Neural cell (in vitro differentiated cells): ENCODE data around the gene TM2D3. TPM values are rescaled to one million over a fixed set of nuclear protein-coding genes. Genes with fewer than 3 reads are reported as not detected.

ENCODE experiments used
- H2AFZ ChIP-seq: fragments of 200-600, 300-800 bp; sonication (generic), shearing (Covaris generic); 2 replicates; pipeline ENCODE4 v1.6.0; 2014; ENCODE audit warnings: low read depth, mild to moderate bottlenecking, antibody characterized with exemption, low read length, moderate library complexity
- H3F3A ChIP-seq: fragments of 200-600 bp; shearing (Covaris generic); 2 replicates; pipeline ENCODE4 v1.6.1; 2016; ENCODE audit warnings: mild to moderate bottlenecking, moderate library complexity, mixed read lengths, antibody characterized with exemption, low read length; ENCODE audit not compliant: insufficient read depth, poor library complexity, severe bottlenecking
- H3K27ac ChIP-seq: fragments of 200-600, 300-800 bp; sonication (generic), shearing (Covaris generic); 2 replicates; pipeline ENCODE4 v1.5.1; 2014; ENCODE audit warnings: mild to moderate bottlenecking, low read length, moderate library complexity
- H3K27me3 ChIP-seq: fragments of 300-800, 200-600 bp; sonication (generic), shearing (Covaris generic); 2 replicates; pipeline ENCODE4 v1.6.0; 2014; ENCODE audit warnings: mild to moderate bottlenecking, low read depth, low read length, moderate library complexity; ENCODE audit not compliant: insufficient read depth
- H3K36me3 ChIP-seq: fragments of 300-800, 200-600 bp; sonication (generic), shearing (Covaris generic); 2 replicates; pipeline ENCODE4 v1.5.1; 2014; ENCODE audit warnings: mild to moderate bottlenecking, antibody characterized with exemption, low read length, moderate library complexity; ENCODE audit not compliant: insufficient read depth
- H3K4me2 ChIP-seq: fragments of 300-800, 200-600 bp; sonication (generic), shearing (Covaris generic); 2 replicates; pipeline ENCODE4 v1.6.0; 2014; ENCODE audit warnings: mild to moderate bottlenecking, low read length
- H3K4me3 ChIP-seq: fragments of 300-800, 200-600 bp; sonication (generic), shearing (Covaris generic); 2 replicates; pipeline ENCODE4 v1.5.1; 2014; ENCODE audit warnings: mild to moderate bottlenecking, low read length, moderate library complexity
- H3K79me2 ChIP-seq: fragments of 200-600 bp; shearing (Covaris generic); replicated peaks from 2 replicates; pipeline ENCODE4 v1.6.0; 2014; ENCODE audit warnings: mild to moderate bottlenecking, low read length, moderate library complexity; ENCODE audit not compliant: insufficient read depth
- H3K9ac ChIP-seq: fragments of 300-800, 200-600 bp; sonication (generic), shearing (Covaris generic); 2 replicates; pipeline ENCODE4 v1.6.1; 2016; ENCODE audit warnings: mild to moderate bottlenecking, low read length, mixed read lengths
- H3K9me2 ChIP-seq: fragments of 200-600 bp; shearing (Covaris generic); 2 replicates; pipeline ENCODE4 v1.6.1; 2016; ENCODE audit warnings: mild to moderate bottlenecking, low read length, mixed read lengths; ENCODE audit not compliant: insufficient read depth
- H3K9me3 ChIP-seq: fragments of 200-600, 300-800 bp; sonication (generic), shearing (Covaris generic); 2 replicates; pipeline ENCODE4 v1.6.1; 2016; ENCODE audit warnings: mild to moderate bottlenecking, mixed run types, low read length, moderate library complexity, mixed read lengths
- H4K20me1 ChIP-seq: fragments of 200-600 bp; shearing (Covaris generic); 2 replicates; pipeline ENCODE4 v1.6.1; 2016; ENCODE audit warnings: mild to moderate bottlenecking, mixed run types; ENCODE audit not compliant: insufficient read depth
- CTCF ChIP-seq: fragments of 450-650 bp; IDR thresholded peaks from 2 replicates; pipeline ENCODE4 v1.5.1; 2014; ENCODE audit warnings: antibody characterized with exemption, mild to moderate bottlenecking, moderate library complexity; ENCODE audit not compliant: poor library complexity, severe bottlenecking
- EP300 ChIP-seq: fragments of 450-650 bp; conservative IDR thresholded peaks from 2 replicates; pipeline ENCODE4 v1.6.1; 2014; ENCODE audit warnings: antibody characterized with exemption, mild to moderate bottlenecking, moderate library complexity; ENCODE audit not compliant: poor library complexity, severe bottlenecking
- EZH2 ChIP-seq: fragments of 200-600, 300-800 bp; shearing (Covaris generic), sonication (generic); IDR thresholded peaks from 2 replicates; pipeline ENCODE4 v1.6.1; 2014; ENCODE audit warnings: antibody characterized with exemption, low read length, borderline replicate concordance, mild to moderate bottlenecking; ENCODE audit not compliant: insufficient read depth, poor library complexity, severe bottlenecking
- MXI1 ChIP-seq: fragments of 450-650 bp; conservative IDR thresholded peaks from 2 replicates; pipeline ENCODE4 v1.6.1; 2014; ENCODE audit warnings: antibody characterized with exemption, mild to moderate bottlenecking; ENCODE audit not compliant: poor library complexity, severe bottlenecking
- POLR2AphosphoS5 ChIP-seq: IDR thresholded peaks from 2 replicates; pipeline ENCODE4 v1.6.1; 2012
- RAD21 ChIP-seq: fragments of 450-650 bp; conservative IDR thresholded peaks from 2 replicates; pipeline ENCODE4 v1.6.1; 2014; ENCODE audit warnings: antibody characterized with exemption, mild to moderate bottlenecking, moderate library complexity
- REST ChIP-seq: IDR thresholded peaks from 2 replicates; pipeline ENCODE4 v1.6.1; 2012; ENCODE audit warnings: borderline replicate concordance
- SMC3 ChIP-seq: fragments of 450-650 bp; conservative IDR thresholded peaks from 2 replicates; pipeline ENCODE4 v1.6.1; 2014; ENCODE audit warnings: antibody characterized with exemption, mild to moderate bottlenecking, moderate library complexity; ENCODE audit not compliant: poor library complexity
- TAF1 ChIP-seq: IDR thresholded peaks from 2 replicates; pipeline ENCODE4 v1.6.1; 2012; ENCODE audit warnings: low read depth
- polyA plus RNA-seq: library from polyadenylated mRNA; depleted of rRNA; stranded (reverse); fragments of >200 nt; gene quantifications from 2 replicates; pipeline ENCODE4 v1.2.3, GENCODE V29; 2014

TM2D3 gene
- polyA plus RNA-seq, 1 donor from 2014 or later = 343 TPM

- Histone ChIP-seq H3F3A (no peaks in the 10 kb centered on the region), H3K27ac (no peak overlapping the region), H3K9me3 (no peaks in the 10 kb centered on the region), H4K20me1 (no peaks in the 10 kb centered on the region), H3K4me2 (no peak overlapping the region), H3K4me3 (no peak overlapping the region), H3K36me3 (peaks cover 5% of the 10 kb centered on the region), H3K79me2 (no peaks in the 10 kb centered on the region), H2AFZ (no peak overlapping the region), H3K9ac (no peak overlapping the region), H3K27me3 (no peaks in the 10 kb centered on the region), H3K9me2 (no peaks in the 10 kb centered on the region)
- TF ChIP-seq EP300 (no peak), EZH2 (no peak), TAF1 (no peak), CTCF (no peak), MXI1 (no peak), POLR2AphosphoS5 (no peak), RAD21 (no peak), SMC3 (no peak), REST (no peak)
These were observed 37.7 kb upstream of the TM2D3 start for GRCh38 chr15:101689901-101690300.

- no peak for TF ChIP-seq EZH2
- TF ChIP-seq MXI1 = no peak
- no peak for TF ChIP-seq RAD21
- no peak for TF ChIP-seq EP300
- no peak for TF ChIP-seq SMC3
- TF ChIP-seq REST = no peak
- no peak for TF ChIP-seq POLR2AphosphoS5
- TF ChIP-seq TAF1 = no peak
- TF ChIP-seq CTCF = no peak
- Histone ChIP-seq H3K9ac (no peak overlapping the region), H3K4me2 (no peak overlapping the region), H3K9me3 (no peaks in the 10 kb centered on the region), H3K9me2 (no peaks in the 10 kb centered on the region), H4K20me1 (no peaks in the 10 kb centered on the region), H3K4me3 (no peak overlapping the region), H3K27ac (no peak overlapping the region), H3K27me3 (no peaks in the 10 kb centered on the region), H3F3A (no peaks in the 10 kb centered on the region), H3K36me3 (peaks cover 2% of the 10 kb centered on the region), H2AFZ (no peak overlapping the region), H3K79me2 (no peaks in the 10 kb centered on the region)
These were observed 34.5 kb upstream of the TM2D3 start for GRCh38 chr15:101686718-101687117.
